ENCODE data around the gene ZNF236.

DNA sequence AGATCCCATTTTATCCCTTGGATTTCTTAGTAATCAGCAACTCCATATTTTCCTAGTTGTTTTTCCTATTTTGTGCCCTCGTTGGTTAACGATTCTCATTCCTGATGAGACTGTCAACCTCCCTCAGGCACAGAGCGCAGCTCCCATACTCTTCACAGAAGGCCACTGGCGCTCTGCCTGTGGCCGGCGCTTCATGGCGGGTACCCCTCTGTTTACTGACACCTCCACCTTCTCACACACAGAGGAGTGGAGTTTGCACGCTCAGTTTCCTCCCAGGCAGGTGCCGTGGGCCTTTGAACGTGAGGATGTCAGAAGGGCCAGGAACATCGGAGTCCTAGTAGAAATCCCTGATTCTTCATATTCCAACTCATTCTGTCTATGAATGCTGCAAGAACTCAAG, 171.2 kb downstream of the ZNF236 start:
- TF ChIP-seq EP300 (IDR thresholded peaks at IDR 0.05) (no peak), POLR2A (IDR thresholded peaks at IDR 0.05) (no peak)

All from tibial nerve (tissue), 3 donors.